ENCODE data around the gene IPP. TPM values are rescaled to one million over a fixed set of nuclear protein-coding genes. Genes with fewer than 3 reads are reported as not detected.
"Not testable (repeated sequence)": the region's sequence is repeated elsewhere in the genome, so short reads cannot be mapped to it uniquely, and the experiment has no call there.

Gene IPP
- total RNA-seq, 2 experiments from 2014 or later, result 12.7 to 16.7 TPM

DNA sequence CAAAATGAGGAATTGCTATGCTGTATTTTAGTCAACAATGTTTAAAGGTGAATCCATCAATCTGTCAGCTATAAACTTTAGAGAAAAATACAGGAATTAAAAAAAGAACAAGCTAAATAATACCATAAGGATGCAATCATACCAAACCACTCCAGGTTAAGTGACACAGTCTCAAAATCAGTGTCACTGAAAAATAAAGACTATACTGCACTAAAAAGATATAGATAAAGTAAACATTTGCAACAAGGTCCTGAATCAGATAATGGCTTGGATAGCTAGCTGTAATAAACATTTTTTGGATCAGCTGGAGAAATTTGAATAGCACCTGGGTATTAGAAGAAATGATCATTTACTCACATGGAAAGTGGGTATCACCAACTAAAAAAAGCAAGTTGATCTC is 72.0 kb downstream of the IPP start:
- H3K27ac Mint-ChIP-seq, result no peak overlapping the region
- no peaks in the 10 kb centered on the region for H3K27me3 Mint-ChIP-seq
- no peaks in the 10 kb centered on the region for H3K9me3 Mint-ChIP-seq
- peaks cover 7% of the 10 kb centered on the region for H3K36me3 Mint-ChIP-seq
- DNase-seq, result no peak
- H3K4me3 Mint-ChIP-seq, result no peak overlapping the region
- H3K4me1 Mint-ChIP-seq, result peaks cover 59% of the 10 kb centered on the region

DNA sequence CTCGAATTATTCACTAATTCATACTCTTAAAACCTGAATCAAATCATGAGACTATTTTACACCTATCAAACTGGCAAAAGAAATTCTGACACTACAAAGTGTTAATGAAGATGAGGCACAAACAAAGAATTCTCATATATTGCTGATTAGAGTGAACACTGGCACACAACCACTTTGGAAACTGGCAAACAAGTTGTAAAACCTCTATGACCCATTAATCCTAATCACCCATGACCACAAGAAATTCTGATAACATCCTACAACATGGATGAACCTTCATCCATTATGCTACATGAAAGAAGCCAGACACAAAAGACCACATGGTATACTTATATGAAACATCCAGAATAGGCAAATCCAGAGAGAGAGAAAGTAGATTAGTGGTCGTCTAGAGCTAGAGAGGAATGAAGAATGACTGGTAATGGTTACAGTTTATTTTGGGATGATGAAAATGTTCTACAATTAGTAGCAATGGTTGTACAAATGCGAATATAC is 72.7 kb downstream of the IPP start:
- Mint-ChIP-seq H3K27ac (no peak overlapping the region), H3K4me1 (peaks cover 61% of the 10 kb centered on the region), H3K27me3 (no peaks in the 10 kb centered on the region), H3K9me3 (no peaks in the 10 kb centered on the region), H3K4me3 (no peak overlapping the region), H3K36me3 (peaks cover 9% of the 10 kb centered on the region)
- DNase-seq, result no peak

DNA sequence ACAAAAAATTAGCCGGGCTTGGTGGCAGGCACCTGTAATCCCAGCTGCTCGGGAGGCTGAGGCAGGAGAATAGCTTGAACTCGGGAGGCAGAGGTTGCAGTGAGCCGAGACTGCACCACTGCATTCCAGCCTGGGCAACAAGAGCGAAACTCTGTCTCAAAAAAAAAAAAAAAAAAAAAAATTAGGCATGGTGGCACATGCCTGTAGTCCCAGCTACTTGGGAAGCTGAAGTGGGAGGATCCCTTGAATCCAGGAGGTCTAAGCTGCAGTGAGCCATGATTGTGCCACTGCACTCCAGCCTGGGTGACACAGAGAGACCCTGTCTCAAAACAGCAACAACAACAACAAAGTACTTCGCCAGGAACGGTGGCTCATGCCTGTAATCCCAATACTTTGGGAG is 73.9 kb downstream of the IPP start:
- not testable (repeated sequence) for H3K27ac Mint-ChIP-seq, H3K27me3 Mint-ChIP-seq, DNase-seq, H3K9me3 Mint-ChIP-seq, H3K4me3 Mint-ChIP-seq
- Mint-ChIP-seq H3K36me3 (peaks cover 13% of the 10 kb centered on the region), H3K4me1 (peaks cover 54% of the 10 kb centered on the region)

DNA sequence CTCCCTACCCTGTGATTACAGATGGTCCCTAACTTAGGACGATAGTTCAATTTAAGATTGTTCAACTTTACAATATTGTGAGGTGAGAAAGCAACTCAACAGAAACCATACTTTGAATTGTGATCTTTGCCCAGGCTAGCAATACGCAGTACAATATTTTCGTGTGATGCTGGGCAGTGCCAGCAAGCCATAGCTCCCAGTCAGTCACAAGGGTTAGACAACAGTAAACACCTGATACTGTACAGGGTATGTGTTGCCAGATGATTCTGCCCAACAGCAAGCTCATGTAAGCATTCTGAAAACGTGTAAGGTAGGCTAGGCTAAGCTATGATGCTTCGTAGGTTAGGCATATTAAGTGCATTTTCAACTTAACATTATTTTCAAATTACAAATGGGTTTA is 76.0 kb downstream of the IPP start:
- Mint-ChIP-seq H3K36me3 (peaks cover 12% of the 10 kb centered on the region), H3K9me3 (no peaks in the 10 kb centered on the region), H3K27me3 (no peaks in the 10 kb centered on the region), H3K4me3 (no peak overlapping the region), H3K27ac (no peak overlapping the region), H3K4me1 (peaks cover 50% of the 10 kb centered on the region)
- no peak for DNase-seq

DNA sequence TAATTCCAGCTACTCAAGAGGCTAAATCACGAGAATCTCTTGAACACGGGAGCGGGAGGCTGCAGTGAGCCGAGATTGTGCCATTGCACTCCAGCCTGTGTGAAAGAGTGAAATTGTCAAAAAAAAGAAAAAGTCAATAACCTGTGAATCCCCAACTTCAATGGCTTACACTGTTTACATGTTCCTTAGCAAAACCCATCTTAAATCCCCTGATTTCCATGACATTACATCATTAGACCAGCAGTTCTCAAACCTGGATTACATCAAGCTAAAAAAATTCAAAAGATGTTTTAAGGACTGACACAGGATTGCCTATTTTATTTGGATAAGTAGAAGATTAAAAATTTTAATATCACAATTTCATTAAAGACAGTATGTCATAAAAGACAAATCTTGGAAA is 76.5 kb downstream of the IPP start:
- DNase-seq, result no peak
- Mint-ChIP-seq H3K4me3 (no peak overlapping the region), H3K36me3 (peaks cover 12% of the 10 kb centered on the region), H3K4me1 (peaks cover 48% of the 10 kb centered on the region), H3K27ac (no peak overlapping the region), H3K27me3 (no peaks in the 10 kb centered on the region), H3K9me3 (no peaks in the 10 kb centered on the region)

DNA sequence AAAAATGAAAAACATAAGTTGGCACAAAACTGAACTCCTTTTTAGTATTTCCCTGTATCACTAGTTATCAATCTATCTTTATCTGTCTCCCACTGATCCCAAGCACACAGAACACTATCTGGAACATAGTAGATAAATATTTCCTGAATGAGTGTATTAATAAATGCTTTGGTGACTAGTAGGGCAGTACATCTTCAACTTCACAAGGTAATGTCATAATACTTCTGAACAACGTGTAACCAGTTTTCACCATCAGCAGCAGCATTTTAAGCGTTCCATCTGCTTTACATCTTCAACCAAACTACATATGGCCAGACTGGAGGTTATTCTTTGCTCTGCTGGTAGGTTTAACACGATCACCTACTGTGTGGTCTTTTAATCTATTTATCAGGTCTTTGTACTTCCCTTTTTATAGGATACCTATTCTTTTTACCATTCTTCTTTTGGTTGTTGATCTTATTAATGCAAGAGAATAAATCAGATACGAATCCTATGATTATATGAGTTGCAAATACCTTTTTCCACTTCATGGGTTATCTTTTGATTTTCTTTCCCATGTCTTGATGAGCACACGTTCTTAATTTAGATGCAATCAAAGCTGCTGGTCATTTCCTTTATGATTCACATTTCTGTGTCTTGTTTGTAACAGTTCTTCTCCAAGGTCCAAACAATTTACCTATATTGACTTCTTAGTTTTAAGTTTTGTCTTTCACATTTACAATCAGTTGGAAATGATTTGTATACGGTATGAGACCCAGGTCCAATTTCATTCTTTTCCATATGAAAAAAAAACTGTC is 80.4 kb downstream of the IPP start:
- peaks cover 22% of the 10 kb centered on the region for H3K36me3 Mint-ChIP-seq
- H3K4me1 Mint-ChIP-seq, result peaks cover 44% of the 10 kb centered on the region
- DNase-seq, result no peak
- H3K4me3 Mint-ChIP-seq, result no peak overlapping the region
- no peaks in the 10 kb centered on the region for H3K9me3 Mint-ChIP-seq
- H3K27me3 Mint-ChIP-seq, result no peaks in the 10 kb centered on the region
- H3K27ac Mint-ChIP-seq, result no peak overlapping the region

DNA sequence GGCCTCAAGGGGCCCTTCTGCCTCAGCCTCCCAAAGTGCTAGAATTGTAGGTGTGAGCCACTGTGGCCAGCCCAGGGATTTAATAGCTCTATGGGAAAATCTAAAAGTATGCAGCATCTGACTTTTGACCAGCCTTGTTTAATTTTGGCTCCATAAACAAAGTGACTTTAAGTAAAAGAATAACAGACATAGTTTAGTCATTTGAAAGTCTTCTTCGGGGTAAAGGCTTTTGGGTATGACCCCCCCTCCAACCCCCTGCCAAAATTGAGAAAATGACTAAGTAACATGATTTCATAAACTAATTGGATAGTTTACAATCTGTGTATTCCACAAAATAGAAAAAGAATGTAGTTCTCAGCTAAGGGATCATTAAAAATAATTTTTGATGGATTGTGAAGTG is 81.1 kb downstream of the IPP start:
- Mint-ChIP-seq H3K36me3 (peaks cover 25% of the 10 kb centered on the region), H3K27ac (no peak overlapping the region), H3K27me3 (no peaks in the 10 kb centered on the region), H3K4me3 (no peak overlapping the region), H3K9me3 (no peaks in the 10 kb centered on the region), H3K4me1 (peaks cover 40% of the 10 kb centered on the region)
- DNase-seq, result no peak

DNA sequence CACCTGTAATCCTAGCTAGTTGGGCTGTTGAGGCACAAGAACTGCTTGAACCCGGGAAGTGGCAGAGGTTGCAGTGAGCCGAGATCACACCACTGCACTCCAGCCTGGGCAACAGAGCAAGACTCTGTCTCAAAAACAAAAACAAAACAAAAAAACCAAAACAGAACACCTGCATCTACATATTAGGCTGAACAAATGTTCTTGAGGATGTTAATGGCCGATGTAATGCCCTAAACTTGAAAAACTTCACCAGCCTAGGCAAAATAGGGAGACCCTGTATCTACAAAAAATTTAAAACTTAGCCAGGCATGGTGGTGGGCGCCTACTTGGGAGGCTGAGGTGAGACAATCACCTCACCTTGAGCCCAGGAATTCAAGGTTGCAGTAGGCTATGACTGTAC is 81.9 kb downstream of the IPP start:
- Mint-ChIP-seq H3K27ac (no peak overlapping the region), H3K4me1 (peaks cover 39% of the 10 kb centered on the region), H3K9me3 (no peaks in the 10 kb centered on the region), H3K4me3 (no peak overlapping the region), H3K27me3 (no peaks in the 10 kb centered on the region), H3K36me3 (peaks cover 25% of the 10 kb centered on the region)
- no peak for DNase-seq

DNA sequence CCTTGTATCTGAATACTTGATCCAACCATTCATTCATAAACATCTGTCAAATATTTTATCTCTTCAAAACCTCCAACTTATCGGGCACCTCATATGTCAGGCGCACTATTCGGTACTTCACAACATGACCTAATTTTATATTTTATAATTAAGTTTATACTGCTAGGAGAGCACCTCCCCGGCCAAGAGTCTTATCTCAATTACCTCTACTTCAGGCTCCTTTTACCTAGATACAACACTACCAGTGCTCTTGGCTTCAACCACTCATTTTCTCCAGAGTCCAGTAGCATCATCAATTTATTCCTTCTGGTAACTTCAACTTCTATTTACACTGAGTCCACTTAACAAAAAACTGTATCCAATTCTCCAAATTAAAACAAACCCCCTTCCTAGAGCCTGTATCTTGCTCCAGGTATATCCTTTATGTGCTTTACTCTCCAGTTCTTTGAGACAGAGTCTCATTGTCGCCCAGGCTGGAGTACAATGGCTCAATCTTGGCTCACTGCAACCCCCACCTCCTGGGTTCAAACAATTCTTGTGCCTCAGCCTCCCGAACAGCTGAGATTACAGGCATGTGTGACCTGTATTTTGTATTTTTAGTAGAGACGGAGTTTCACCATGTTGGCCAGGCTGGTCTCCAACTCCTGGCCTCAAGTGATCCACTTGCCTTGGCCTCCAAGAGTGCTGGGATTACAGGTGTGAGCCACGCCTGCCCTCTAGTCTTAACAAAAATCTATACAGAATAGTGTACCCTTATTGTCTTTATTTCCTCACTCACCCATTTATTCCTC is 82.9 kb downstream of the IPP start:
- Mint-ChIP-seq H3K4me1 (peaks cover 40% of the 10 kb centered on the region), H3K36me3 (peaks cover 22% of the 10 kb centered on the region), H3K27me3 (no peaks in the 10 kb centered on the region), H3K4me3 (no peak overlapping the region), H3K27ac (no peak overlapping the region), H3K9me3 (no peaks in the 10 kb centered on the region)
- DNase-seq, result no peak

DNA sequence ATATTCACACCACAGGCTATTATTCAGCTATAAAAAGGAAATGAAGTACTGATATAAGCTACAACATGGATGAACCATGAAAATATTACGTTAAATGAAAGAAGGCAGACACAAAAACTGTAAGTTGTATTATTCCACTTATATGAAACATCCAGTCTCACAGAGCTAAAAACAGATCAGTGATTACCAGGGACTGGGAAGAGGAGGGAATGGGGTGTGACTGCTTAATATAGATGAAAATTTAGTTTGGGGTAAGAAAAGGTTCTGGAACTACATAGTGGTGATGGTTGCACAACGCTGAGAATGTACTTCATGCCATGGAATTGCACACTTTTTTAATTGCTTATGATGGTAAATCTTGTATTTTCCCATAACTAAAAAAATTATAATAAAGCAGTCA is 83.6 kb downstream of the IPP start:
- peaks cover 21% of the 10 kb centered on the region for H3K36me3 Mint-ChIP-seq
- no peak overlapping the region for H3K27ac Mint-ChIP-seq
- no peak overlapping the region for H3K4me3 Mint-ChIP-seq
- no peaks in the 10 kb centered on the region for H3K9me3 Mint-ChIP-seq
- H3K4me1 Mint-ChIP-seq, result peaks cover 41% of the 10 kb centered on the region
- DNase-seq, result no peak
- no peaks in the 10 kb centered on the region for H3K27me3 Mint-ChIP-seq

DNA sequence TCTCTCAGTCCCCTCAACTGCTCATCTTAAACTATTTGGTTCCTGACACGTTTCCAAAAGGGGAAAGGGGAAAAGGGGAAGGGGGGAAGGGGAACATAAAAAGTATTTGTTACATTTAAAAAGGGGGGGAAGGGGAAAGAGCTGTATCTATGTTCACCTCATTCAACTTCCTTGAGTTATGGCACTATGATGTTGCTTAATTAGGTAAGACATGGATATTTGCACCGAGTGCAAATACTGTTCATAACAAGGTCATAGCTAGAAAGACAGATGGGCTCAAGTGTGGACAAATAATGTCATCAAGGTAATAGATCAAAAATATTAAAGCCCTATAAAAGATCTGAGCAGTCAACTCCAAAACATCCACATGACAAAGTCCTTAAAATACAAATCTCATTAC is 90.1 kb downstream of the IPP start:
- peaks cover 11% of the 10 kb centered on the region for H3K4me1 Mint-ChIP-seq
- no peaks in the 10 kb centered on the region for H3K9me3 Mint-ChIP-seq
- H3K27me3 Mint-ChIP-seq, result no peaks in the 10 kb centered on the region
- H3K27ac Mint-ChIP-seq, result no peak overlapping the region
- H3K4me3 Mint-ChIP-seq, result no peak overlapping the region
- peaks cover 17% of the 10 kb centered on the region for H3K36me3 Mint-ChIP-seq
- no peak for DNase-seq

DNA sequence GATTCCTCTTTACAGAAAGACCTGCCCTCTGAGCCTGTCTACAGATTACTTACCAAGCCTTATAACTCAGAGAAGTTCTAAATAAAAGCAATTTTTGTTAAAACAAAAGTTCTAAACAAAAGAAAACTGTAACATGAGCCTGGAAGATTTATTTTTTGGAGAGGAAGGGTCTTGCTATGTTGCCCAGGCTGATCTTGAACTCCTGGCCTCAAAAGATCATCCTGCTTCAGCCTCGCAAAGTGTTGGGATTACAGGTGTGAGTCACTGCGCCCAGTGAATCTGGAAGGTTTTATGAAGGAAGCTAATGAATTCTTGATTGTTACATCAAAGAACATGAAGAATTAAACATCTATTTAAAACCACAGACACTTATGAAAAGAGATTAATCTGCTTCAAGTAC is 91.2 kb downstream of the IPP start:
- Mint-ChIP-seq H3K9me3 (no peaks in the 10 kb centered on the region), H3K27me3 (no peaks in the 10 kb centered on the region), H3K27ac (no peak overlapping the region), H3K4me3 (no peak overlapping the region), H3K4me1 (peaks cover 11% of the 10 kb centered on the region), H3K36me3 (peaks cover 11% of the 10 kb centered on the region)
- DNase-seq, result no peak

DNA sequence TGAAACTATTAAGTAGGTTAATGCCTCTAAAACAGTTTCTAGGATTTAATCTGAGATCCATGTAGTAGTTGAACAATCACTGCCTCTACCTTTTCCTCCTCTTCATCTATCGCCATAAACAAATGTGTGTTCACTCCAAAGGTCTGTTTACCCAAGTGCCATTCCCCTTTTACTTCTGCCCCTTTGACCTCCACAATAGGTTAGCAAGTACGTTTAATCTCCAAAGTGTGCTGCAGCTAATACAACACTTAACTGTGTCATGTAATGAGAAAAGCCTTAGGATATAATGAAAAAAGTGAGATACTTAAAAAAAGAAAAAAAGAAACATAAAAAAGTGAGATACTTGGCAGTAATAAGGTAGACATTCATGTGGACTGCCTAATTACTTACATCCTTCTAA is 92.3 kb downstream of the IPP start:
- H3K27ac Mint-ChIP-seq, result no peak overlapping the region
- no peaks in the 10 kb centered on the region for H3K9me3 Mint-ChIP-seq
- H3K4me1 Mint-ChIP-seq, result peaks cover 9% of the 10 kb centered on the region
- no peak overlapping the region for H3K4me3 Mint-ChIP-seq
- H3K36me3 Mint-ChIP-seq, result peaks cover 10% of the 10 kb centered on the region
- no peaks in the 10 kb centered on the region for H3K27me3 Mint-ChIP-seq
- no peak for DNase-seq

DNA sequence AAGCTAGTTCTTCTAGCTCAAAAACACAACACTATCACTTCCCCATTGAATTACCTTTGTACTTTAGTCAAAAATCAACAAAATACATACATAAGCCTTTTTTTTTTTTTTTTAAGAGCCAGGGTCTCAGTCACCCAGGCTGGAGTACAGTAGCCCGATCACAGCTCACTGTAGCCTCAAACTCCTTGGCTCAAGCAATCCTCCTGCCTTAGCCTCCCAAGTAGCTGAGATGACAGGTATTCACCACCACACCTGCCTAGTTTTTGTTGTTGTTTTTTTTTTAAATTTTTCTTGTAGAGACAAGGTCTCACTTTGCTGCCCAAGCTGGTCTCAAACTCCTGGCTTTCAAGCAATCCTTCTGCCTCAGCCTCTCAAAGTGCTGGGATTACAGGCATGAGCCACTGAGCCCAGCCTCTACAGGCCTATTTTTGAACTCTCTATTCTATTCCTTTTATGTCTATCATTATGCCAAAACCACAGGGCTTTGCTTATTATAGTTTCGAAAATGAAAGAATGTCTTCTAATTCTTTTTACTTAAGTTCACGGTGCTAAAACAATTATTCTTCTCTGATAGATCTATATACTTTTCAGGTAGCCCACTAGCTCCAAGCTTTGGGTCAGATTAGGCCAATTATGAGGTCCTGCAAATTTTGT is 93.8 kb downstream of the IPP start:
- H3K27me3 Mint-ChIP-seq, result no peaks in the 10 kb centered on the region
- no peaks in the 10 kb centered on the region for H3K4me1 Mint-ChIP-seq
- H3K9me3 Mint-ChIP-seq, result no peaks in the 10 kb centered on the region
- peaks cover 10% of the 10 kb centered on the region for H3K36me3 Mint-ChIP-seq
- no peak overlapping the region for H3K4me3 Mint-ChIP-seq
- no peak overlapping the region for H3K27ac Mint-ChIP-seq
- no peak for DNase-seq

DNA sequence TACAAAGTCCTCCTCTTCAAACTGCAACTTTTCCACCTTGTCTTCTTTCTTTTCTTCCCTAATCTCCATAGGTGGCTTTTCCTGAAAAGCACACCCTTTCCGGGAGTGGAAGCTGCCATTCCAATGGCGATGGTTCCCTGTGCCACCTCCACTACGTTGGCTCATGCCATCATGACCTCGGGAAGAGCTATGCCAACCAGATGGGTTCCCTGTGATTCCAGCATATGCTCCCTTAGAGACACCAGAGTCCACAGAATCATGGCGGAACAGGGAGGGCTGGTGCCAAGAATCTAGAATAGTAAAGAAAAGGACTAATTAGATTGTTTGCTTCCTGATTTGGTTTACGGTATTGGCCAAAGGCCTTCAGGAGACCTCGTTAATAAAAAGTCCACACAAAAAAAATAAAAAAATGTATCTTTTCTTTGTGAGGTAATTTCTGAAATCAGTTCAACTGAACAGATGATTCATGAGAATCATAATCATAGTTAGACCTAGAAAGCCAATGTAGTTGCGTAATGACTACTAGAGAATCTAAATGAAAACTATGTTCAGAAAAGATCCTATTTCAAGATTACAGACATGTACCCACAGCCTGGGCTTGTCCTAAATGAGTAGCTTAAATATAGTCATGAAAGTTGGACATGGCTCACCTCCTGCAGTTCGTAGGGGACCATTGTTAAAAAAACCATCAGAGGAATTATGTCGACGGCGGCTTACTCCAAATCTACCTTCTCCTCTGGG is 95.7 kb downstream of the IPP start:
- Mint-ChIP-seq H3K4me3 (no peak overlapping the region), H3K27ac (no peak overlapping the region), H3K4me1 (no peaks in the 10 kb centered on the region), H3K27me3 (no peaks in the 10 kb centered on the region), H3K9me3 (no peaks in the 10 kb centered on the region), H3K36me3 (peaks cover 12% of the 10 kb centered on the region)
- no peak for DNase-seq

Measured in activated naive CD8-positive, alpha-beta T cell treated with anti-CD3 and anti-CD28 coated beads for 36 hours (primary cell).